NB4 (cell line): ENCODE data around the gene ARHGEF12.

ENCODE experiments used
- DNase-seq: peaks from one replicate; pipeline ENCODE4 v3.0.0; 2010; ENCODE audit warnings: low read depth
- H3K4me3 ChIP-seq: one replicate; pipeline ENCODE4 v1.5.1; 2011; ENCODE audit warnings: mild to moderate bottlenecking, low read depth, low read length, moderate library complexity
- CTCF ChIP-seq: IDR thresholded peaks from one replicate; pipeline ENCODE4 v1.5.1; 2012; ENCODE audit warnings: low read depth, low read length
- MAX ChIP-seq: IDR thresholded peaks from 2 replicates; pipeline ENCODE4 v1.6.1; 2011; ENCODE audit warnings: low read depth, low read length
- MYC ChIP-seq: IDR thresholded peaks from 2 replicates; pipeline ENCODE4 v1.6.1; 2011; ENCODE audit warnings: low read depth, low read length
- POLR2A ChIP-seq: IDR thresholded peaks from 2 replicates; pipeline ENCODE4 v1.6.1; 2011; ENCODE audit warnings: mild to moderate bottlenecking; ENCODE audit not compliant: insufficient read length; ENCODE audit errors: extremely low read depth

The ARHGEF12 gene

GRCh38 chr11:120511820-120512738, 175.9 kb downstream of the ARHGEF12 start:
- DNase-seq: no peak
- no peak for TF ChIP-seq MAX
- no peak for TF ChIP-seq MYC
- no peak for TF ChIP-seq POLR2A
- TF ChIP-seq CTCF: no peak
- no peak overlapping the region for H3K4me3 ChIP-seq

GRCh38 chr11:120512739-120513435, 176.7 kb downstream of the ARHGEF12 start:
- TF ChIP-seq CTCF (no peak), MYC (no peak), POLR2A (no peak), MAX (no peak)
- no peak overlapping the region for H3K4me3 ChIP-seq
- DNase-seq: no peak

GRCh38 chr11:120513436-120514315, 177.5 kb downstream of the ARHGEF12 start:
- no peak for TF ChIP-seq MAX
- TF ChIP-seq MYC: no peak
- no peak for TF ChIP-seq POLR2A
- no peak for TF ChIP-seq CTCF
- no peak for DNase-seq
- no peak overlapping the region for H3K4me3 ChIP-seq

GRCh38 chr11:120514541-120515121, 178.4 kb downstream of the ARHGEF12 start:
- no peak overlapping the region for H3K4me3 ChIP-seq
- no peak for TF ChIP-seq POLR2A
- TF ChIP-seq MYC: no peak
- TF ChIP-seq MAX: no peak
- TF ChIP-seq CTCF: no peak
- no peak for DNase-seq

GRCh38 chr11:120515186-120515723, 179.0 kb downstream of the ARHGEF12 start:
- no peak for TF ChIP-seq POLR2A
- TF ChIP-seq MAX: no peak
- TF ChIP-seq MYC: no peak
- TF ChIP-seq CTCF: no peak
- no peak for DNase-seq
- no peak overlapping the region for H3K4me3 ChIP-seq
